Stimulated activated naive CD4-positive, alpha-beta T cell treated with Interleukin-2 at 50 U/mL for 16 hours (primary cell): ENCODE data around the gene AGO1.
"Not testable (repeated sequence)": the region's sequence is repeated elsewhere in the genome, so short reads cannot be mapped to it uniquely, and the experiment has no call there.

Source experiments
- DNase-seq: peaks from one replicate; lab custom pipeline; 2025; lab: John Stamatoyannopoulos, UW

Gene AGO1

DNA sequence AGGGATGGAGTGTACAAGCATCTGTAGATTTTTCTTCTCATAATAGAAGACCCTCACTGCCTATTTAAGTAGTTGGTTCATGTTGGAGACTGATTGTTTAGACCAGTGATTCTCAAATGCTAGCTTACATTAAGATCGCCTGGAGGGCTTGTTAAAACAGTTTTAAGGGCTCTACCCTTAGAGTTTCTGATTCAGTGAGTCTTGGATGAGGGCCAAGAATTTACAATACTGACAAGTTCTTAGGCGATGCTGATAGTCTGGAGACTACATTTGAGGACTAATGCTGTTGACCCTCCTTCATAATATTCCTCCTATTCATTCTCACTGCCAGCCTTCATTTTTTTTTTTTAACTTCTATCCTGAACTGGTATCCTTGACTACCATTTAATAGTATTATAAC is 32.7 kb downstream of the AGO1 start:
- no peak for DNase-seq

DNA sequence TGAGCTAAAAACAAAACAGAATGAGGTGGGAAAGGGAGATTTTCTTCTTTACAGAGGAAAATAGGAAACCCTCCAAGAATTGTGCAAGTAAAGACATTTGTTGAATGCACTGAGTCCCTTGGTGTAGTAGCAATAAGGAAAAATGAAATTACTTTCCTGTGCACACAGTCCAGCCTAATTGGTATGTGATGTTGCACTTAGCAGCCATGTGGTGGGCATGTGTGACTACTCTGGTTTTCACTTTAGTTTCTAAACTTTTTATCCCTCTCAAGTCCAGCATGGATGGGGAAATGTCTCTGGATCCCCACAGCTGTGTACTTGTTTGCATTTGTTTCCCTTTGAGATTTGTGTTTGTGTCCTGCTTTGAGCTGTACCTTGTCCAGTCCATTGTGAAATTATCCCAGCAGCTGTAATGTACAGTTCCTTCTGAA is 40.8 kb downstream of the AGO1 start:
- DNase-seq: no peak

- no peak for DNase-seq
Observed at GRCh38 chr1:35924838-35925237, 41.8 kb downstream of the AGO1 start.

- DNase-seq: no peak
Observed at GRCh38 chr1:35925741-35926140, 42.7 kb downstream of the AGO1 start.

- no peak for DNase-seq
Observed at GRCh38 chr1:35927472-35927871, 44.5 kb downstream of the AGO1 start.

- DNase-seq: peak; percentile 25
Observed at GRCh38 chr1:35929730-35930592, 47.0 kb downstream of the AGO1 start.

- DNase-seq: peak; percentile 92
Observed at GRCh38 chr1:35930593-35931445, 47.8 kb downstream of the AGO1 start, which contains the start of gene AGO3. TSS of gene AGO3 (plus strand) at chr1:35931105. CDS start at chr1:35931427, 322 bp downstream.

GRCh38 chr1:35931446-35932157 is 48.6 kb downstream of the AGO1 start:
- no peak for DNase-seq

DNA sequence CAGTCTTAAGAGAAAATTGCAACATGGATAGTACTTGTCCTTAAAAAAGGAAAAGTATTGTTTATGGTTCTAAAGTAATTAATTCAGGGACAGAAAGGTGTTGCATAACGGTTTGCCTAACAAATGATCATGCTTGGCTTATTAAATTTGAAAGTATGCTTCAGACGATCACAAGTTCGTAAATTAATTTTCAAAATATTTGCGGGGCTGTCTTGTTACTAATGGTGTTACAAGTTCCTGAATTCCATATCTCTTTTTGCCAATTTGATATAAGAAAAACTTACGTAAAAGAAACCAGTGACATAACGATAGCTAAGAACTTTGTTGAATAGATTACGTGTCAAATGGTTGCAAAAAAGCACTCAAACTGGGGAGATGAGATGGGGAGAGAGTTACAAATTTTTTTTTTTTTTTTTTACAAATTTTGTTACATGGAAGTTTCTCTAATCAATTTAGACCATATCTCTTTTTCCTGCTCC is 49.2 kb downstream of the AGO1 start:
- DNase-seq: no peak

DNA sequence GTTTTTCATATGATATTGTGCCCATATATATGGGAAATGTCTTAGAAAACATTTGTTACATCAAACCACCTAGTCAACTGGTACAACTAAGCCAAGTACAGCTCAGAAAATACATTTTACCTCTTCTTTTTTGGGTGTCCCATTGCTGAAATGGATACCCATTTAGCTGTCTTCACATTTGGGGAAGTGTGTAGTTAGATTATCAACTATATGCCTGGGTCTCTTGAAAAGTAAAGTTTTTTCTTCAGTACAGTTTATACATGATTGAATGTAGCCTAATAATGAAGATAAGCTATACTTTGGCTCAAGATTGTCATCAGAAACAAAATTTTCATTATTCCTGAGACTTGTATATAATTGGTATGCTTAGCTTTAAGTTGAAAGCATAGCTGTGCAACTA is 49.9 kb downstream of the AGO1 start:
- DNase-seq: no peak

- no peak for DNase-seq
Observed at GRCh38 chr1:35935442-35936388, 52.7 kb downstream of the AGO1 start.

DNA sequence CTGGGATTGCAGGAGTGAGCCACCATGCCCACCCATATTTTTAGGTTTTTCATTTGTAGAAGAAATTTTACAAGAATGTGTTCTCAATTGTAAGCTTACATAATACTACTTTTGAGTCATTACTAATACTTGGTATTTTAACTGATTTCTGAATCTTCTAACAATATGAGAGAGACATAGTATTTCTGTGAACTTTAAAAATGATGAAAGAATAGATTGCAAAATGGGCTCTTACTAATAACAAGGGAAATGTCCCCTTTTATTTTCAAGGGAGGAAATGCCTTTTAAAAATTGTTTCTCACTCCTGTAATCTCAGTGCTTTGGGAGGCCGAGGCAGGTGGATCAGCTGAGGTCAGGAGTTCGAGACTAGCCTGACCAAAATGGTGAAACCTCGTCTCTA is 53.8 kb downstream of the AGO1 start:
- no peak for DNase-seq

GRCh38 chr1:35939484-35939883 is 56.5 kb downstream of the AGO1 start:
- DNase-seq: no peak

- DNase-seq: no peak
Observed at GRCh38 chr1:35945327-35945726, 62.3 kb downstream of the AGO1 start.

DNA sequence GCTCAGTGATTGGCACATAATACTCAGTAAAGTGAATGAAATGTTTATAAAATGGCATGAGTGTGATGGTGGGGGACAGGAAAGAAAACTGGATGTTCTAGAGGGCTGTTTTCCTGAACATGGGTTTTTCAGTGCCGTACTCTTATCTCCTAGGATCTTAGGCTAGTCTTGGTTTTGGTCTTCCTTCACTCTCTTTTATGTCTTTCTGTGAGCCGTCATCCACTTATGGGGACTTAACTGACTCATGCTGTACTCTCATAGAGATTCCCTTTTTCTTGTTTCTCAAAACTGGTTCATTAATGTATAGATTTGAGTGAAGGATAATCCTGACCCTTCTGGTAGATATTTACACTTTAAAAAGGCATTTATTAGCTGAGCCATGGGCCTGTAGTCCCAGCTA is 64.5 kb downstream of the AGO1 start:
- no peak for DNase-seq

DNA sequence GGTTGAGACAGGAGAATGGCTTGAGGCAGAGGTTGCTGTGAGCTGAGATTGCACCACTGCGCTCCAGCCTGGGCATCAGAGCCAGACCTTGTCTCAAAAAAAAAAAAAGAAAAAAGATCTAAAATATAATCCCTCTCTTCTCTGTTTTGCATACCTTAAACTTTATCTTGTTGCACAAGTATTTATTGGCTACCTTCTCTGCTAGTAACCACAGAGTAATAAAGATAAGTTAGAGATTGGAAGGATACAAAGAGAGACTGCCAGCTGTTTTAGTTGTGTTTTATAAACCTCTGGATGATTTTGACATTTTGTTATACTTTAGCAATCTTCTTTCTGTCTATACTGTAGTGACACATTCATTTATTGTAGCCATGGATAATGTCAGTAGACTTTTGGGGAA is 75.5 kb downstream of the AGO1 start:
- no peak for DNase-seq

DNA sequence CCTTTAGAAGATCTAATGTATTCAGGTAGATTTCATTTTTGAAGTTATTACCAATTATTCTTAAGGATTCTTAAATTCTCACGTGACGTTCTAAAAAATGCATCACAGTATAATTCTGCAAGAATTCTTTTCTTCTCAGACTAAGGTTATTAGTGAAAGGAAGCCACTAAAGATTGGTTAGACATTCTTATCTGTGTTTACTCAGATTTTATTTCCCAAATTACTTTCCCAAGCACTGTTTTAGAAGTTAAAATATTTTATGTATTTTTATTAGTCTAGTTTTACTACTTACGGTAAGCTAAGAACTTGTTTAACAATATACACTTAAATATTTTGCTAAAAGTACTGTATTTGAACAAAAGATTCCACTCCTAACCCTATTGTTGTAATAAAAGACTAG is 76.3 kb downstream of the AGO1 start:
- DNase-seq: no peak

DNA sequence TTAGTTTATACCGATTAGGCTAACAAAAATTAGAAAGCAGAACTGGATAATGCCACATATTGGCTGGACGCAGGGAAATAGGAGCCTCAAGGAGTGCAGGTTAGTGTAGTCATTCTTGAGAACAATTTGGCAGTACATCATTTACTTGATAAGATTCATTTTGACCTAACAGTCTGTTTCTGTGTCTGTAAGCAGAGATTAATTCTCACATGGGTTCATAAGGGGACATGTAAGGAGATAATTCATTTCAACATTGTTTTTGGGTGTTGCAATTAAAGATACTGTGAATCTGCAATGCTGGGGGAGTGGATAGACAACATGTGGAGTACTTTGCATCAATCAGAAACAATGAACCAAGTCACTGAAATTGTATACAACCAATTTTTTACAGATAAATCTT is 79.9 kb downstream of the AGO1 start:
- DNase-seq: no peak

DNA sequence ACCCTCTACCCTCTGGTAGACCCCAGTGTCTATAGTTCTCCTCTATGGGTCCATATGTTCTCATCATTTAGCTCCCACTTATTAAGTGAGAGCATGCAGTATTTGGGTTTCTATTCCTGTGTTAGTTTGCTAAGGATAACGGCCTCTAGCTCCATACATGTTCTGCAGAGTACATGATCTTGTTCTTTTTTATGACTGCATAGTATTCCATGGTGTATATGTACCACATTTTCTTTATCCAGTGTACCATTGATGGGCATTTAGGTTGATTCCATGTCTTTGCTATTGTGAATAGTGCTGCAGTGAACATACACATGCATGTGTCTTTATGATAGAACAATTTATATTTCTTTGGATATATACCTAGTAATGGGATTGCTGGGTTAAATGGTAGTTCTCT is 81.3 kb downstream of the AGO1 start:
- DNase-seq: not testable (repeated sequence)

DNA sequence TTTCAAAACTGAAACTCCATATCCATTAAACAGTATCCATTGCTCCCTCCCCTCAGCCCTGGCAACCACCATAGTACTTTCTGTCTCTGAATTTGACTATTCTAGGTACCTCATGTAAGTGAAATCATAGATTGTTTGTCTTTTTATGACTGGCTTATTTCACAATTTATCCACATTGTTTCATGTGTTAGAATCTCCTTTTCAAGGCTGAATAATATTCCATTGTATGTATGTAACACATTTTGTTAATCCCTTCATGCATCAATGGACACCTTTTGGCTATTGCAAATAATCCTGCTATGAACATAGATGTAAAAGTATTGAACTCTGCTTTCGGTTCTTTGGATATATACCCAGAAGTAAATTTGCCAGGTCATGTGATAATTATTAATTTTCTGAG is 85.4 kb downstream of the AGO1 start:
- no peak for DNase-seq

GRCh38 chr1:35971601-35972000 is 88.6 kb downstream of the AGO1 start:
- DNase-seq: no peak
